Rectal smooth muscle tissue (tissue), 1 donor: Measurements from ENCODE around the gene AKR7A3.
"Not testable (repeated sequence)": the region's sequence is repeated elsewhere in the genome, so short reads cannot be mapped to it uniquely, and the experiment has no call there.

Source experiments
- H3K27ac ChIP-seq: one replicate; pipeline ENCODE4 v1.7.0; 2013; ENCODE audit warnings: low read depth, low read length, inconsistent platforms
- H3K27me3 ChIP-seq: one replicate; pipeline ENCODE4 v1.7.0; 2013; ENCODE audit warnings: low read length; ENCODE audit not compliant: control insufficient read depth, insufficient read depth
- H3K36me3 ChIP-seq: one replicate; pipeline ENCODE4 v1.7.0; 2013; ENCODE audit warnings: low read length; ENCODE audit not compliant: control insufficient read depth, insufficient read depth
- H3K4me1 ChIP-seq: one replicate; pipeline ENCODE4 v1.7.0; 2013; ENCODE audit warnings: low read length; ENCODE audit not compliant: control insufficient read depth, insufficient read depth
- H3K4me3 ChIP-seq: one replicate; pipeline ENCODE4 v1.7.0; 2013; ENCODE audit warnings: low read length
- H3K9ac ChIP-seq: one replicate; pipeline ENCODE4 v1.7.0; 2013; ENCODE audit warnings: low read length

The AKR7A3 gene

GRCh38 chr1:19273106-19273843 lies 15.3 kb downstream of the AKR7A3 start:
- Histone ChIP-seq H3K4me3 (no peak overlapping the region), H3K27me3 (no peaks in the 10 kb centered on the region), H3K9ac (no peak overlapping the region), H3K4me1 (no peaks in the 10 kb centered on the region), H3K36me3 (no peaks in the 10 kb centered on the region), H3K27ac (no peak overlapping the region)

- H3K27me3 ChIP-seq = no peaks in the 10 kb centered on the region
- H3K9ac ChIP-seq = no peak overlapping the region
- no peak overlapping the region for H3K27ac ChIP-seq
- no peaks in the 10 kb centered on the region for H3K36me3 ChIP-seq
- no peak overlapping the region for H3K4me3 ChIP-seq
- no peaks in the 10 kb centered on the region for H3K4me1 ChIP-seq
Measured at GRCh38 chr1:19272064-19272463, 16.5 kb downstream of the AKR7A3 start.

GRCh38 chr1:19270343-19270730 lies 18.2 kb downstream of the AKR7A3 start:
- H3K36me3 ChIP-seq, H3K4me3 ChIP-seq, H3K4me1 ChIP-seq, H3K9ac ChIP-seq, H3K27ac ChIP-seq, H3K27me3 ChIP-seq: not testable (repeated sequence)

DNA sequence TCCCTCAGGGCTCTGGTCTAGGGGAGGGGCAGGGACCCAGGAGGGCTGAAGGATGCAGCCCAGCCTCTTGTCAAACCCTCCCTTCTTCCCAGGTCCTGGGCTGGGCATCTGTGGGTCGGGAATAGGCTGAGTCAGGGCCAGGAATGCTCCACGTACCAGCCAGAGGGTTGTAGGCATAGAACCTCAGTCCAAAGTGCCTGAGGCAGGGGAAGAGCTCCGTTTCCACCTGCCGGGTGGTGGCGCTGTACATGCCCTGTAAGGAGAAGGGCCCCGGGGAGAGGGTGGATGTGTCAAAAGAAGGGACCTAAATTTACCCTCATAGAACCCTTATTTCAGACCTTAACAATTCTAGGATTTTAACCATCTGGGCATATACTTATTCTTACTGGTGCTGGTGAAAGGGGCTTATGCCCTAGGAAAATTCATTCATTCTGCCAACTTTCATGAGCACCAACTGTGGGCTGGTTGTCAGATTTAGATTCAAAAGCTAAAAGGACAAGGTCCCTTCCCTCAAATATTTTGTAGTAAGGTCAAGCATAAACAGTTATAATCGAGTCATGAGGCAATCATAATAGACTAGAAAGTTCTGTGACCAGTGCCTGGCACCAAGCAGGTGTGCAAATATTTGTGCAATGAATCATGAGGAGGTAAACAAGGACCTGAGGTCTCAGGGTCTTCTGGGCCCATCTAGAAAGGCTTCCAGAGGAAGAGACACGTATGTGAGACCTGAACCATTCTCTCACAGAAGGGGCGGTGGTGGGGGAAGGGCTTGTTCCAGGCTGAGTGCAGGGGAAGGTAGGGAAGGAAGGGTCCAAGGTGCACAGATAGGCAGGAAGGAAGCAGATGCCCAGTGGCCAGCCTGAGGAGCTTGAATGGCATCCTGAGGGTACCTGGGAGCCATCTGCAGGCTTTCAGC lies 18.9 kb downstream of the AKR7A3 start:
- not testable (repeated sequence) for H3K27me3 ChIP-seq, H3K4me1 ChIP-seq, H3K9ac ChIP-seq, H3K27ac ChIP-seq, H3K4me3 ChIP-seq, H3K36me3 ChIP-seq

GRCh38 chr1:19268445-19268844 lies 20.1 kb downstream of the AKR7A3 start:
- Histone ChIP-seq H3K4me1 (no peaks in the 10 kb centered on the region), H3K9ac (no peak overlapping the region), H3K27me3 (no peaks in the 10 kb centered on the region), H3K36me3 (no peaks in the 10 kb centered on the region), H3K4me3 (no peak overlapping the region), H3K27ac (no peak overlapping the region)

DNA sequence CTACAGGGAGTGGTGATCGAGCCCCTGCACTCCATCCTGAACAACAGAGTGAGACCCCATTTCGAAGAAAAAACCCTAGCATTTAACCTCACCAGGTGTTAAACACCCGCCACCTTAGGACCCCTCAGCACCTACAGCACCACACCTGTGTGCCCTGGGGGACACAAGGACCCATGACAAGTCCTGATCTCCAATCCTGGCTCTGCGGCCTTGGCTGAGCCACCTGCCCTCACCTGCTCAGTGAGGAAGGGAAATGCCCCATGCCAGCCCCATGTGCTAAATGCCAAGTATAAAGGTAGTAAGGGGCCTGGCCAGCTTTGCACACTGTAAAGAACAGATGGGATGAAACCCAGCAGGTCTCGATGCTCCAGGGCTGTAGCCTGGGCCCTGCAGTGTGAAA lies 25.8 kb downstream of the AKR7A3 start:
- Histone ChIP-seq H3K36me3 (peaks cover 4% of the 10 kb centered on the region), H3K4me1 (no peaks in the 10 kb centered on the region), H3K27me3 (no peaks in the 10 kb centered on the region)

GRCh38 chr1:19262047-19262446 lies 26.5 kb downstream of the AKR7A3 start:
- no peak overlapping the region for H3K27ac ChIP-seq
- no peaks in the 10 kb centered on the region for H3K27me3 ChIP-seq
- no peak overlapping the region for H3K9ac ChIP-seq
- peaks cover 9% of the 10 kb centered on the region for H3K36me3 ChIP-seq
- H3K4me3 ChIP-seq = no peak overlapping the region
- no peaks in the 10 kb centered on the region for H3K4me1 ChIP-seq

More for the DNA sequence above, 25.8 kb downstream of the AKR7A3 start:
- no peak overlapping the region for H3K27ac ChIP-seq
- H3K9ac ChIP-seq = no peak overlapping the region
- H3K4me3 ChIP-seq = no peak overlapping the region

DNA sequence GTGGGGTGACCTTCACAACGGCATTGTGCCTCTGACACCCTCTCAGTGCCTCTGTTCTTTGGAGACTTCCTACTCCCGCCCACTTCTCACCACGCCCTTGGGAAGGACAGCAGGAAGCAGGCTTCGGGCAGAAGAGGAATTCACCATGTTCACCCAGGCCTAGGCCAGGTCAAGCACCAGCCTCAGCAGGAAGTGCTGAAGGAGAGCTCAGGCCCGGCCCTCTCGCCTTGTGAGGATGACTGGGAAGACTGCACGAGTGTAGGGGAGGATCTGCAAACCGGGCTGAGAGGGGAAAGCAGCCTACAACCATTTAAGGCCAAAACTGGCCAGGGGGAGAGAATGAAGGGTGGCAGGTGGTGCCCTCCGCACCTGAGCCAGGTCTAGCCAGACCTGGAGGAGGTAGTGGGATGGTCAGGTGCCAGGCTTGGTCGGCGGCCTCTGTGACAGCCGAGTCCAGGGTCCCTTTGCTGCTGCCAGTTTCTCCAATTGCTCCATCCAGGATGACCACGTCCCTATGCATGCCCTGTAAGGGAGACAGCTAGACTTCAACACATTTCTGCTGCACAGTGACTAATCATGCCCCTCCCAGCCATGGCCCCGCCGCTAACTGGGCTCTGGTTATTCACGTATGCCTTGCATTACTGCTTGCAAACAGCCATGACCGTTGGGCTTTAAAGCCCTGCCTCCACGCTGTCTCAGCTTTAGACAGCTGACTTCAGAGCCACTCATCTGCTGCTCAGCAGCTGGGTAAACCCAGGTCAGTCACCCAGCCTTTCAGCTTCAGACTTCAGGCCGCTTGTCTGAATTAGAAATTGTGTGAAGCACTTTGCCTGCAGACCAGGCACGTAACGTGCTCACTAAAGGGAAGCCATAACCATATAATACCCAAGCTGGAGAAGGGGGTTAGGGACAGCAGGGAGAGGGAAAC lies 28.1 kb downstream of the AKR7A3 start:
- no peak overlapping the region for H3K9ac ChIP-seq
- no peak overlapping the region for H3K27ac ChIP-seq
- peaks cover 14% of the 10 kb centered on the region for H3K36me3 ChIP-seq
- H3K27me3 ChIP-seq = no peaks in the 10 kb centered on the region
- H3K4me3 ChIP-seq = no peak overlapping the region
- no peaks in the 10 kb centered on the region for H3K4me1 ChIP-seq

DNA sequence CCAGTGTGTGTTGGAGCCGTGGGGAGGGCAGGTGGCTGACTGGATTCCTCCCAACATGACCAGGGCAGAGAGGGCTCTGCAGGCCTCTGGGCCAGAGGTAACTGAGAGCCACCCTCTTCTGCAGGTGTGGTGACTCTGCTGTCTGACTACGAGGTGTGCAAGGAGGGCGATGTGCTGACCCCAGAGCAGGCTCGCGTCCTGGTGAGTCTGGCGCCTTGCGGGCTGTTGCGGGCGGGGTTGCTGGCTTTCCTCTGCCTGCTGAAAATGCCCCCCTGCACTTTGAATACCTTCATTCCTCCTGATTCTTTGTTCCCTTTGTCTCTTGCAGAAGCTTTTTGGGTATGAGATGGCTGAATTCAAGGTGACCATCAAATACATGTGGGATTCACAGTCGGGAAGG lies 30.2 kb downstream of the AKR7A3 start:
- H3K9ac ChIP-seq = no peak overlapping the region
- H3K27me3 ChIP-seq = no peaks in the 10 kb centered on the region
- peaks cover 14% of the 10 kb centered on the region for H3K36me3 ChIP-seq
- H3K27ac ChIP-seq = no peak overlapping the region
- H3K4me3 ChIP-seq = no peak overlapping the region
- no peaks in the 10 kb centered on the region for H3K4me1 ChIP-seq

DNA sequence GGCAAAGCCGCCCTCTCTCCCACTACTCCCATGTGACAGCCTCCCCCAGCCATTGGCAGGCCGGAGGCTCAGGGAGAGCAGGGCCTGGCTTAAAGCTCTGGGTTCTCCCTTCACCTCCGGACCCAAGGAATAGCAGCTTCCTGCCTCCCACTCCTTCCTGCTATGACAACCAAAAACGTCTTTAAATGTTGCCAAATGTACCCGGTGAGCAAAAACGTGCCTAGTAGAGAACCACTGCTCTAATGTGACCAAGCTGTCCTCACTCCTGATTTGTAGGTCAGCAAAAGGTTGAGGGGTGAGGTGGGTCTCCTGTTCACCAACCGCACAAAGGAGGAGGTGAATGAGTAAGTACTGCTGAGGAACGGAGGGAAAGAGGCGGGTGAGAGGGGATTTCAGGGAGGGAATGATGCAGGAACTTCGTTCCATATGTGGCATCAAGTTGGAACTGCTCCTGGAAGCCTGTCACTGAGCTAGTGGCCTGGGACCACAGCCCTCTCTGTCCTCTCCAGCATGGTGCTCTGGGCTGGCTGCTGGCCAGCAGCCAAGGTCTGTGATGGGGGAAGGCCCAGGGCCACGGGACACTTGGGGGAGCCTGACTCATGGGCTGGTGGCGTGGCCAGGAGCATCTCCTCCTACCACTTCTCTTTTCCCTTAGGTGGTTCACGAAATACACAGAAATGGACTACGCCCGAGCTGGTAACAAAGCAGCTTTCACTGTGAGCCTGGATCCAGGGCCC lies 31.2 kb downstream of the AKR7A3 start:
- Histone ChIP-seq H3K4me1 (no peaks in the 10 kb centered on the region), H3K27ac (no peak overlapping the region), H3K27me3 (no peaks in the 10 kb centered on the region), H3K9ac (no peak overlapping the region), H3K36me3 (peaks cover 14% of the 10 kb centered on the region), H3K4me3 (no peak overlapping the region)

- not testable (repeated sequence) for H3K4me3 ChIP-seq, H3K27ac ChIP-seq, H3K4me1 ChIP-seq, H3K27me3 ChIP-seq, H3K9ac ChIP-seq
- H3K36me3 ChIP-seq = peaks cover 14% of the 10 kb centered on the region
Measured at GRCh38 chr1:19256301-19256700, 32.3 kb downstream of the AKR7A3 start.
